GM12878 (cell line): ENCODE results near the gene FOXK1. TPM values are rescaled to one million over a fixed set of nuclear protein-coding genes. Genes with fewer than 3 reads are reported as not detected.
A peak's percentile ranks its signal among the peaks of the same experiment; 100 is the strongest.

Source experiments
- ATAC-seq: fragments of 200-7000 bp; cut with Tn5 transposase; 3 replicates; pipeline ENCODE4 v1.9.1; 2020; ENCODE audit warnings: mild to moderate bottlenecking, moderate library complexity
- BruUV-seq: library from RNA; stranded (reverse); fragments of 400-500 nt; replicated peaks from 2 replicates; lab custom pipeline; 2021; lab: Mats Ljungman, UMichigan
- CTCF ChIA-PET: fragments of 300-600 bp; sonication (Branson Sonifier 250); formaldehyde crosslinking; extraction: SDS; loops from one replicate; lab custom pipeline; 2021; ENCODE audit warnings: inconsistent platforms; lab: Yijun Ruan, JAX
- POLR2A ChIA-PET: fragments of 350-600 bp; formaldehyde crosslinking; extraction: SDS; loops from one replicate; lab custom pipeline; 2021; ENCODE audit warnings: inconsistent platforms; lab: Charles Lee
- RAD21 ChIA-PET: fragments of 300-600 bp; sonication (Branson Sonifier 250); formaldehyde crosslinking; loops from one replicate; lab custom pipeline; 2023; ENCODE audit warnings: antibody characterized with exemption; ENCODE audit not compliant: unreplicated experiment; lab: Charles Lee
- SMC1A ChIA-PET: fragments of 300-600 bp; sonication (Branson Sonifier 250); formaldehyde crosslinking; loops from one replicate; lab custom pipeline; 2023; ENCODE audit not compliant: unreplicated experiment, uncharacterized antibody; lab: Charles Lee
- DNase-seq: peaks from one replicate; pipeline ENCODE4 v3.0.0-alpha.2; 2011; ENCODE audit warnings: low read depth, low spot score
- FAIRE-seq: peaks from 3 replicates; lab custom pipeline; 2011; peaks lifted over from hg19 to GRCh38; lab: Jason Lieb, UNC
- H2AFZ ChIP-seq: 2 replicates; pipeline ENCODE4 v1.6.0; 2011; ENCODE audit warnings: low read depth, low read length, control low read depth; ENCODE audit not compliant: control insufficient read depth
- H3K27ac ChIP-seq: 2 replicates; pipeline ENCODE4 v1.5.1; 2011; ENCODE audit warnings: control low read depth; ENCODE audit not compliant: control insufficient read depth, insufficient read depth
- H3K27me3 ChIP-seq, 2 experiments: replicated peaks in 1 of 2; 2 replicates each; pipeline versions ENCODE4 v1.6.0 to v1.6.1; 2011; ENCODE audit warnings: low read length in 1 of 2; ENCODE audit not compliant: control insufficient read depth in 2 of 2, insufficient read depth in 2 of 2
- H3K36me3 ChIP-seq, 2 experiments: 2 replicates each; pipeline ENCODE4 v1.5.1; 2011; ENCODE audit warnings: low read length in 1 of 2; ENCODE audit not compliant: control insufficient read depth in 2 of 2, insufficient read depth in 2 of 2
- H3K4me1 ChIP-seq: 2 replicates; pipeline ENCODE4 v1.6.1; 2011; ENCODE audit warnings: mild to moderate bottlenecking, low read length, moderate library complexity, mixed read lengths; ENCODE audit not compliant: control insufficient read depth, insufficient read depth
- H3K4me2 ChIP-seq: 2 replicates; pipeline ENCODE4 v1.6.0; 2011; ENCODE audit warnings: control low read depth; ENCODE audit not compliant: control insufficient read depth, insufficient read depth
- H3K4me3 ChIP-seq: fragments of 200-600 bp; sonication (generic); 2 replicates; pipeline ENCODE4 v1.5.1; 2016
- H3K79me2 ChIP-seq: 2 replicates; pipeline ENCODE4 v1.6.0; 2011; ENCODE audit warnings: low read length; ENCODE audit not compliant: control insufficient read depth, insufficient read depth
- H3K9ac ChIP-seq: 2 replicates; pipeline ENCODE4 v1.8.0; 2011; ENCODE audit warnings: low read length, control low read depth, mixed read lengths; ENCODE audit not compliant: control insufficient read depth, insufficient read depth
- H3K9me3 ChIP-seq: replicated peaks from 3 replicates; pipeline ENCODE4 v1.5.1; 2011; ENCODE audit warnings: mild to moderate bottlenecking, low read length; ENCODE audit not compliant: control insufficient read depth, insufficient read depth
- H4K20me1 ChIP-seq: 2 replicates; pipeline ENCODE4 v1.6.0; 2011; ENCODE audit not compliant: control insufficient read depth, insufficient read depth
- BMI1 ChIP-seq: fragments of 450-650 bp; IDR thresholded peaks from 2 replicates; pipeline ENCODE4 v1.6.1; 2016; ENCODE audit warnings: mild to moderate bottlenecking, moderate library complexity, borderline replicate concordance
- CREB1 ChIP-seq: IDR thresholded peaks from 2 replicates; pipeline ENCODE4 v1.6.1; 2012; ENCODE audit warnings: low read depth, mild to moderate bottlenecking, inconsistent platforms
- HDAC6 ChIP-seq: fragments of 200-600 bp; sonication (generic); IDR thresholded peaks from one replicate; pipeline ENCODE4 v1.8.0; 2017; ENCODE audit warnings: antibody characterized with exemption; ENCODE audit not compliant: unreplicated experiment
- KAT2A ChIP-seq: conservative IDR thresholded peaks from 2 replicates; pipeline ENCODE4 v1.6.1; 2011; ENCODE audit warnings: low read depth, low read length; ENCODE audit not compliant: control insufficient read depth
- MTA2 ChIP-seq: fragments of 450-650 bp; IDR thresholded peaks from 2 replicates; pipeline ENCODE4 v1.6.1; 2016; ENCODE audit warnings: low read depth, mild to moderate bottlenecking, moderate library complexity
- NFYB ChIP-seq: IDR thresholded peaks from 2 replicates; pipeline ENCODE4 v1.6.1; 2011; ENCODE audit warnings: low read depth, mild to moderate bottlenecking, low read length, improper control_type of control experiment, moderate library complexity; ENCODE audit not compliant: insufficient read depth
- POLR2AphosphoS2 ChIP-seq: IDR thresholded peaks from 2 replicates; pipeline ENCODE4 v1.6.1; 2011; ENCODE audit warnings: low read depth, mild to moderate bottlenecking, low read length, improper control_type of control experiment, moderate library complexity
- SMARCA5 ChIP-seq: fragments of 450-650 bp; IDR thresholded peaks from 2 replicates; pipeline ENCODE4 v1.6.1; 2017; ENCODE audit warnings: mild to moderate bottlenecking
- STAT3 ChIP-seq: IDR thresholded peaks from 2 replicates; pipeline ENCODE4 v1.6.1; 2011; ENCODE audit warnings: low read depth, low read length, improper control_type of control experiment
- TCF12 ChIP-seq: IDR thresholded peaks from 2 replicates; pipeline ENCODE4 v1.6.1; 2011; ENCODE audit warnings: low read depth, mild to moderate bottlenecking, low read length
- ZNF207 ChIP-seq: fragments of 450-650 bp; IDR thresholded peaks from 2 replicates; pipeline ENCODE4 v1.6.1; 2014; ENCODE audit warnings: antibody characterized with exemption, mild to moderate bottlenecking, borderline replicate concordance
- ZZZ3 ChIP-seq: IDR thresholded peaks from 2 replicates; pipeline ENCODE4 v1.6.1; 2011; ENCODE audit warnings: low read depth; ENCODE audit not compliant: control insufficient read depth, insufficient read length
- WGBS: methylation state at CpG from one replicate; pipeline ENCODE4 v1.1.6; 2016; ENCODE audit warnings: low lambda C conversion rate; ENCODE audit not compliant: insufficient replicate concordance, insufficient coverage; ENCODE audit errors: missing lambda C conversion rate; 5-methylcytosine and 5-hydroxymethylcytosine counted together
- in situ Hi-C: fragments of 300-500 bp; cut with MboI; formaldehyde crosslinking; loops from 9 replicates; pipeline ENCODE4 v1.14.3; 2018; ENCODE audit warnings: mixed read lengths
- intact Hi-C: fragments of 100-400 bp; cut with micrococcal nuclease; formaldehyde crosslinking; loops from one replicate; pipeline ENCODE4 v1.14.2; 2022; ENCODE audit not compliant: unreplicated experiment
- polyA plus RNA-seq, 11 experiments: library from polyadenylated mRNA; depleted of rRNA in 4 of 11; unstranded in 6 of 11; stranded (reverse) in 5 of 11; fragments of >200 nt; fragmentation: Nextera tagmentation in 4 of 11; fragmentation: Illumina TruSeq in 1 of 11; extraction: Ambion mirVana in 4 of 11; extraction: Trizol in 1 of 11; gene quantifications; 1 replicate in 1 of 11; 2 replicates in 10 of 11; pipeline versions ENCODE4 v1.2.1 to v1.2.3, GENCODE V29; 2011 to 2016; ENCODE audit warnings: inconsistent platforms in 2 of 11, missing spikeins in 2 of 11, low read depth in 1 of 11
- total RNA-seq, 4 experiments: library from RNA; depleted of rRNA in 3 of 4; stranded (reverse); fragments of >200 nt in 3 of 4; fragmentation: Illumina TruSeq in 1 of 4; extraction: Trizol in 1 of 4; gene quantifications; 2 replicates each; pipeline versions ENCODE4 v1.2.1 to v1.2.3, GENCODE V29; 2013 to 2021
- TF ChIP-seq, protein P1 (sequence below): IDR thresholded peaks from 2 replicates; pipeline ENCODE4 v1.6.1; 2012; ENCODE audit warnings: low read depth, low read length, improper control_type of control experiment
- TF ChIP-seq, protein P2 (sequence below): fragments of 150-350 bp; IDR thresholded peaks from 2 replicates; pipeline ENCODE4 v1.6.1; 2016; ENCODE audit warnings: low read depth, low read length
- TF ChIP-seq, protein P3 (sequence below): fragments of 450-650 bp; IDR thresholded peaks from 2 replicates; pipeline ENCODE4 v1.6.1; 2016; ENCODE audit warnings: mild to moderate bottlenecking

The FOXK1 gene
- total and polyA plus RNA-seq, 10 of the 15 experiments (the other 5 are each of a cell fraction or from before 2014, with no cell fraction given) = 0.24 to 31.8 (median 4.5) TPM

DNA sequence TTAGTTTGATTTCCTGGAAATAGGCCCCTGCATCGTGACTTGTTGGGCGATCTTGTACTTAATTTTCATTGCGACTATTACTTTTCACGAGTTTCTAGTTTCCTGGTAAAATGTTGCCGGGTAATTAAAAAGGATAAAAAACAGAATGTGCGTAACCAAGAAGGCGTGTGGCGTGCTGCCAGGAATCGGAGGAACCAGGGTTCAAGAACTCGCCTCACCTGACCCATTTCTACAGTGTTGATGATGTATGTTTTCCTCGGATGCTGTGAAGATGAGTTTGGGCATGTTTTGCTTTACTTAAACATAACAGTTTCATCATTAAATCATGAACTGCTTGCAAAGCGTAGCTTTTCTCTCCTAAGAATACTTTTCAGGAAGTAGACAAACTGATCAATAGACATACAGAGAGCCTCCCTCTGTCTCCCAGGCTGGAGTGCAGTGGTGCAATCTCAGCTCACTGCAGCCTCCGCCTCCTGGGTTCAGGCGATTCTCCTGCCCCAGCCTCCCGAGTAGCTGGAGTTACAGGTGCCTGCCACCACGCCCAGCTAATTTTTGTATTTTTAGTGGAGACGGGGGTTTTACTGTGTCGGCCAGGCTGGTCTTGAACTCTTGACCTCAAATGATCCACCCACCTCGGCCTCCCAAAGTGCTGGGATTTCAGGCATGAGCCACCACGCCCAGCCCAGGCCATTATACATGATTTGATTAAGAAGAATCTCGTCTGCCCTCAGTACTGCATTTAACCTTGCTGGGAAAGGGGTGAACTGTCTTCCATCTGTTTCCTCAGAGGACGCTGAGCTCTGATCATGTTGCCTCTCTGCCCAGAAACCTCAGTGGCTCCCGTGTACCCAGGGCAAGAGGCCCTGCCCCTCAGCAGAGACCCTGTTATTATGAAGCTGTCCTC is 9.1 kb downstream of the FOXK1 start:
- ChIA-PET CTCF (interaction anchor here (1.3 to 2.2 kb wide), 2 partner anchors 9 to 21 kb away, joined by 3 to 7 read pairs; no protein-coding TSS in a partner anchor), RAD21 (interaction anchor here (1.1 to 1.6 kb wide), 4 partner anchors 22 to 55 kb away, joined by 3 to 7 read pairs (median 4); no protein-coding TSS in a partner anchor), SMC1A (interaction anchor here (1.1 to 1.9 kb wide), 3 partner anchors 10 to 54 kb away, joined by 3 to 7 read pairs (median 6); no protein-coding TSS in a partner anchor), POLR2A (no interaction called here)
- WGBS = 73% methylated on average over 22 of the region's 23 CpGs
- DNase-seq (no peak), FAIRE-seq (no peak), ATAC-seq (no peak)
- H3K9ac ChIP-seq = no peak overlapping the region
- H3K4me2 ChIP-seq = peak overlapping the region; percentile 22; the same call in 1 of the 2 replicates
- no peak overlapping the region for H3K4me3 ChIP-seq
- no peaks in the 10 kb centered on the region for H4K20me1 ChIP-seq
- peaks cover 16% of the 10 kb centered on the region for H3K4me1 ChIP-seq
- in situ Hi-C loops = no loop called here
- H3K36me3 ChIP-seq = peaks cover 0 to 2% of the 10 kb centered on the region in 2 experiments; a peak in 1 of 4 replicates
- intact Hi-C loops = no loop called here
- no peaks in the 10 kb centered on the region for H3K27me3 ChIP-seq
- peaks cover 72% of the 10 kb centered on the region for H3K79me2 ChIP-seq
- no peak overlapping the region for H2AFZ ChIP-seq
- no peak overlapping the region for H3K27ac ChIP-seq
- no peaks in the 10 kb centered on the region for H3K9me3 ChIP-seq
- BruUV-seq = no TSS peak
- TF ChIP-seq CREB1 (no peak), MTA2 (no peak), KAT2A (no peak), BMI1 (no peak), HDAC6 (no peak), ZZZ3 (no peak), POLR2AphosphoS2 (no peak), TCF12 (no peak), STAT3 (no peak), SMARCA5 (no peak), NFYB (no peak), ZNF207 (no peak)
- TF ChIP-seq, protein P1, sequence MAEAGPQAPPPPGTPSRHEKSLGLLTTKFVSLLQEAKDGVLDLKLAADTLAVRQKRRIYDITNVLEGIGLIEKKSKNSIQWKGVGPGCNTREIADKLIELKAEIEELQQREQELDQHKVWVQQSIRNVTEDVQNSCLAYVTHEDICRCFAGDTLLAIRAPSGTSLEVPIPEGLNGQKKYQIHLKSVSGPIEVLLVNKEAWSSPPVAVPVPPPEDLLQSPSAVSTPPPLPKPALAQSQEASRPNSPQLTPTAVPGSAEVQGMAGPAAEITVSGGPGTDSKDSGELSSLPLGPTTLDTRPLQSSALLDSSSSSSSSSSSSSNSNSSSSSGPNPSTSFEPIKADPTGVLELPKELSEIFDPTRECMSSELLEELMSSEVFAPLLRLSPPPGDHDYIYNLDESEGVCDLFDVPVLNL = no peak
- TF ChIP-seq, protein P2, sequence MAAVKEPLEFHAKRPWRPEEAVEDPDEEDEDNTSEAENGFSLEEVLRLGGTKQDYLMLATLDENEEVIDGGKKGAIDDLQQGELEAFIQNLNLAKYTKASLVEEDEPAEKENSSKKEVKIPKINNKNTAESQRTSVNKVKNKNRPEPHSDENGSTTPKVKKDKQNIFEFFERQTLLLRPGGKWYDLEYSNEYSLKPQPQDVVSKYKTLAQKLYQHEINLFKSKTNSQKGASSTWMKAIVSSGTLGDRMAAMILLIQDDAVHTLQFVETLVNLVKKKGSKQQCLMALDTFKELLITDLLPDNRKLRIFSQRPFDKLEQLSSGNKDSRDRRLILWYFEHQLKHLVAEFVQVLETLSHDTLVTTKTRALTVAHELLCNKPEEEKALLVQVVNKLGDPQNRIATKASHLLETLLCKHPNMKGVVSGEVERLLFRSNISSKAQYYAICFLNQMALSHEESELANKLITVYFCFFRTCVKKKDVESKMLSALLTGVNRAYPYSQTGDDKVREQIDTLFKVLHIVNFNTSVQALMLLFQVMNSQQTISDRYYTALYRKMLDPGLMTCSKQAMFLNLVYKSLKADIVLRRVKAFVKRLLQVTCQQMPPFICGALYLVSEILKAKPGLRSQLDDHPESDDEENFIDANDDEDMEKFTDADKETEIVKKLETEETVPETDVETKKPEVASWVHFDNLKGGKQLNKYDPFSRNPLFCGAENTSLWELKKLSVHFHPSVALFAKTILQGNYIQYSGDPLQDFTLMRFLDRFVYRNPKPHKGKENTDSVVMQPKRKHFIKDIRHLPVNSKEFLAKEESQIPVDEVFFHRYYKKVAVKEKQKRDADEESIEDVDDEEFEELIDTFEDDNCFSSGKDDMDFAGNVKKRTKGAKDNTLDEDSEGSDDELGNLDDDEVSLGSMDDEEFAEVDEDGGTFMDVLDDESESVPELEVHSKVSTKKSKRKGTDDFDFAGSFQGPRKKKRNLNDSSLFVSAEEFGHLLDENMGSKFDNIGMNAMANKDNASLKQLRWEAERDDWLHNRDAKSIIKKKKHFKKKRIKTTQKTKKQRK = no peak
- TF ChIP-seq, protein P3, sequence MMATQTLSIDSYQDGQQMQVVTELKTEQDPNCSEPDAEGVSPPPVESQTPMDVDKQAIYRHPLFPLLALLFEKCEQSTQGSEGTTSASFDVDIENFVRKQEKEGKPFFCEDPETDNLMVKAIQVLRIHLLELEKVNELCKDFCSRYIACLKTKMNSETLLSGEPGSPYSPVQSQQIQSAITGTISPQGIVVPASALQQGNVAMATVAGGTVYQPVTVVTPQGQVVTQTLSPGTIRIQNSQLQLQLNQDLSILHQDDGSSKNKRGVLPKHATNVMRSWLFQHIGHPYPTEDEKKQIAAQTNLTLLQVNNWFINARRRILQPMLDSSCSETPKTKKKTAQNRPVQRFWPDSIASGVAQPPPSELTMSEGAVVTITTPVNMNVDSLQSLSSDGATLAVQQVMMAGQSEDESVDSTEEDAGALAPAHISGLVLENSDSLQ = no peak
